Endodermal cell (in vitro differentiated cells): ENCODE data around the gene CALCB. TPM values are rescaled to one million over a fixed set of nuclear protein-coding genes. Genes with fewer than 3 reads are reported as not detected.
A peak's percentile ranks its signal among the peaks of the same experiment; 100 is the strongest.
"Not testable (repeated sequence)": the region's sequence is repeated elsewhere in the genome, so short reads cannot be mapped to it uniquely, and the experiment has no call there.

Source experiments
- DNase-seq: peaks from one replicate; pipeline ENCODE4 v3.0.0-alpha.2; 2017
- H3K27ac ChIP-seq: 2 replicates; pipeline ENCODE4 v1.5.1; 2013; ENCODE audit warnings: mild to moderate bottlenecking, low read depth, low read length, moderate library complexity
- H3K27me3 ChIP-seq: 2 replicates; pipeline ENCODE4 v1.6.1; 2013; ENCODE audit warnings: mild to moderate bottlenecking, low read length, moderate library complexity; ENCODE audit not compliant: insufficient read depth, control insufficient read depth, poor library complexity, severe bottlenecking
- H3K36me3 ChIP-seq: 2 replicates; pipeline ENCODE4 v1.7.0; 2013; ENCODE audit warnings: mild to moderate bottlenecking, low read length, moderate library complexity; ENCODE audit not compliant: control insufficient read depth, insufficient read depth
- H3K4me1 ChIP-seq: one replicate; pipeline ENCODE4 v1.7.0; 2013; ENCODE audit warnings: low read length; ENCODE audit not compliant: control insufficient read depth, insufficient read depth
- H3K4me3 ChIP-seq: 2 replicates; pipeline ENCODE4 v1.5.1; 2013; ENCODE audit warnings: mild to moderate bottlenecking, low read length, moderate library complexity
- H3K9ac ChIP-seq: 2 replicates; pipeline ENCODE4 v1.6.1; 2013; ENCODE audit warnings: mild to moderate bottlenecking, low read length, moderate library complexity; ENCODE audit not compliant: poor library complexity, severe bottlenecking; ENCODE audit errors: extremely low read depth
- H3K9me3 ChIP-seq: 2 replicates; pipeline ENCODE4 v1.6.1; 2013; ENCODE audit warnings: mild to moderate bottlenecking, low read length, moderate library complexity; ENCODE audit not compliant: control insufficient read depth
- H3K27ac Mint-ChIP-seq: 2 replicates; pipeline ENCODE4 v1.8.0; 2020; ENCODE audit warnings: mixed read lengths
- H3K27me3 Mint-ChIP-seq: 2 replicates; pipeline ENCODE4 v1.8.0; 2021; ENCODE audit warnings: mild to moderate bottlenecking, mixed read lengths; ENCODE audit not compliant: insufficient read depth
- H3K36me3 Mint-ChIP-seq: 2 replicates; pipeline ENCODE4 v1.8.0; 2020; ENCODE audit warnings: low read depth, mixed read lengths
- H3K4me1 Mint-ChIP-seq: 2 replicates; pipeline ENCODE4 v1.8.0; 2020; ENCODE audit warnings: mixed read lengths
- H3K4me3 Mint-ChIP-seq: 2 replicates; pipeline ENCODE4 v1.8.0; 2020; ENCODE audit warnings: mild to moderate bottlenecking, moderate library complexity, mixed read lengths
- H3K9me3 Mint-ChIP-seq: 2 replicates; pipeline ENCODE4 v1.8.0; 2020; ENCODE audit warnings: mild to moderate bottlenecking, mixed read lengths
- CTCF ChIP-seq: fragments of 200-600 bp; sonication (generic); conservative IDR thresholded peaks from 2 replicates; pipeline ENCODE4 v1.5.0; 2021; ENCODE audit warnings: antibody characterized with exemption, mild to moderate bottlenecking
- WGBS, 2 experiments: methylation state at CpG; one replicate each; pipeline versions ENCODE4 v1.1.5 to v1.1.7; 2013; ENCODE audit warnings: missing lambda C conversion rate in 2 of 2, mixed read lengths in 1 of 2; ENCODE audit not compliant: insufficient coverage in 1 of 2, insufficient read length in 1 of 2; 5-methylcytosine and 5-hydroxymethylcytosine counted together
- total RNA-seq, 2 donors: library from RNA; stranded (reverse); fragmentation: NEBNext Ultra II Directional in 1 of 2; extraction: Animal tissue kit (Norgen Biotek cat#: 25700) in 1 of 2; gene quantifications; 2 replicates in 1 of 2; 3 replicates in 1 of 2; pipeline ENCODE4 v1.2.1, GENCODE V29; 2021

Gene CALCB
- total RNA-seq, 2 donors from 2014 or later: not detected

GRCh38 chr11:15038963-15039362 lies 34.4 kb upstream of the CALCB start:
- Histone ChIP-seq H3K36me3 (no peaks in the 10 kb centered on the region), H3K27ac (no peak overlapping the region), H3K9ac (no peak overlapping the region), H3K4me1 (no peaks in the 10 kb centered on the region), H3K9me3 (no peaks in the 10 kb centered on the region), H3K27me3 (peaks cover 15% of the 10 kb centered on the region), H3K4me3 (no peak overlapping the region)
- Mint-ChIP-seq H3K36me3 (no peaks in the 10 kb centered on the region), H3K4me3 (no peak overlapping the region), H3K27ac (no peak overlapping the region), H3K4me1 (no peaks in the 10 kb centered on the region), H3K9me3 (no peaks in the 10 kb centered on the region), H3K27me3 (no peaks in the 10 kb centered on the region)
- no peak for DNase-seq
- WGBS, 2 experiments: 83 to 91% methylated on average over 1 to 2 of the region's 2 CpGs
- peak; percentile 50 for TF ChIP-seq CTCF

- Histone ChIP-seq H3K9ac (no peak overlapping the region), H3K27ac (no peak overlapping the region), H3K4me1 (no peaks in the 10 kb centered on the region), H3K36me3 (no peaks in the 10 kb centered on the region), H3K27me3 (peaks cover 40% of the 10 kb centered on the region), H3K9me3 (no peaks in the 10 kb centered on the region), H3K4me3 (no peak overlapping the region)
- no peaks in the 10 kb centered on the region for H3K27me3 Mint-ChIP-seq
- peaks cover 4% of the 10 kb centered on the region for H3K4me1 Mint-ChIP-seq
- H3K36me3 Mint-ChIP-seq: no peaks in the 10 kb centered on the region
- no peak overlapping the region for H3K27ac Mint-ChIP-seq
- no peaks in the 10 kb centered on the region for H3K9me3 Mint-ChIP-seq
- no peak for TF ChIP-seq CTCF
- H3K4me3 Mint-ChIP-seq: no peak overlapping the region
- DNase-seq: no peak
Observed at GRCh38 chr11:15045209-15045608, 28.2 kb upstream of the CALCB start.

GRCh38 chr11:15045891-15046290 lies 27.5 kb upstream of the CALCB start:
- TF ChIP-seq CTCF: no peak
- H3K4me1 Mint-ChIP-seq: peaks cover 4% of the 10 kb centered on the region
- Histone ChIP-seq H3K4me1 (no peaks in the 10 kb centered on the region), H3K36me3 (no peaks in the 10 kb centered on the region), H3K27me3 (peaks cover 40% of the 10 kb centered on the region), H3K4me3 (no peak overlapping the region), H3K27ac (no peak overlapping the region), H3K9me3 (no peaks in the 10 kb centered on the region), H3K9ac (no peak overlapping the region)
- no peak overlapping the region for H3K27ac Mint-ChIP-seq
- H3K4me3 Mint-ChIP-seq: no peak overlapping the region
- no peaks in the 10 kb centered on the region for H3K9me3 Mint-ChIP-seq
- H3K36me3 Mint-ChIP-seq: no peaks in the 10 kb centered on the region
- H3K27me3 Mint-ChIP-seq: no peaks in the 10 kb centered on the region
- WGBS, 2 experiments: 86 to 92% methylated on average over 2 of the region's 2 CpGs
- DNase-seq: no peak

- H3K9me3 Mint-ChIP-seq: not testable (repeated sequence)
Observed at GRCh38 chr11:15046673-15047072, 26.7 kb upstream of the CALCB start.

More at GRCh38 chr11:15046673-15047072, 26.7 kb upstream of the CALCB start:
- H3K9me3 ChIP-seq, H3K4me3 Mint-ChIP-seq, H3K27ac ChIP-seq, DNase-seq, H3K4me1 ChIP-seq, H3K4me1 Mint-ChIP-seq, H3K36me3 ChIP-seq, H3K9ac ChIP-seq, H3K27ac Mint-ChIP-seq, H3K36me3 Mint-ChIP-seq, H3K27me3 Mint-ChIP-seq, H3K4me3 ChIP-seq: not testable (repeated sequence)
- H3K27me3 ChIP-seq: peaks cover 40% of the 10 kb centered on the region
- 93 to 94% methylated on average over 2 of the region's 3 CpGs for WGBS, 2 experiments
